ENCODE data around the gene PHIP.
A peak's percentile ranks its signal among the peaks of the same experiment; 100 is the strongest.

Gene PHIP

DNA sequence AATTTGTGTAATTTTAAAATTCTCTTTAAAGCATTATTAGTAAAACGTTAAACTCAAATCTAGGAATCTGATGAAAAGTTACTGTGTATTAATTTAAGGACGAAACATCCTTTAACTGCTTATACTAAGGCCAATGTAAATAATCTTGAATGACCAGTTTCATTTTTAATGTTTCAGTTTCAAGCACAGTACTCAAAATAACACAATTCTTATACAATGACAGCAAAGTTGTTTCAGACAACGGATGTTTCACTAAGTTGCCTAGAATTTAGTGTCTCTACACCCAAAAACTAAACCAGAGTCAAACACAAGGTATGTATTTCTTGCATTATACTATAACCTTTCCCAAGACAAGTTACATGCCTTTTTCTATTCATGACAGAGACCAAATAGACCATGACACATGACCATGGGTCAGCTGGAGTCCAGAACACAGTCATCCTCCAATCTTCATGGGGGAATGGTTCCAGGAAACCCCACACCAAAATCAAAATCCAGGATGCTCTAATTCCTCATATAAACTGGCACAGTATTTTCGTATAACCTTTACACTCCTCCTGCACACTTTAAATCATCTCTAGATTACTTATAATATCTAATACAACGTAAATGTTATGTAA lies 7.7 kb downstream of the PHIP start:
- no peak for DNase-seq (ENCODE audit: low read depth in 2 of 2)

DNA sequence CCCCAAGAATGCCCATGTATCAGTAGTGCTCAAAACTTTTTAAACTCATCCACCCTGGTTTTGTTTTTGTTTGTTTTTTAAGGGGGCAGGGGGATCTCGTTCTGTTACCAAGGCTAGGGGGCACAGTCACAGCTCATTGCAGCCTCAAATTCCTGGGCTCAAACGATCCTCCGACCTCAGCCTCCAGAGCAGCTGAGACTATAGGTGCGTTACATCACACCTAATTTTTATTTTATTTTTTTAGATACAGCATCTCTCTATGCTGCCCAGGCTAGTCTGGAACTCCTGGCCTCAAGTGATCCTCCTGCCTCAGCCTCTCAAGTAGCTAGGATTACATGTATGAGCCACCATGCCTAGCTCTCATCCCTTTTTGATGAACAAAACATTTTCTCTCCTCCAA lies 11.2 kb downstream of the PHIP start:
- no peak for DNase-seq (ENCODE audit: low read depth in 2 of 2)

DNA sequence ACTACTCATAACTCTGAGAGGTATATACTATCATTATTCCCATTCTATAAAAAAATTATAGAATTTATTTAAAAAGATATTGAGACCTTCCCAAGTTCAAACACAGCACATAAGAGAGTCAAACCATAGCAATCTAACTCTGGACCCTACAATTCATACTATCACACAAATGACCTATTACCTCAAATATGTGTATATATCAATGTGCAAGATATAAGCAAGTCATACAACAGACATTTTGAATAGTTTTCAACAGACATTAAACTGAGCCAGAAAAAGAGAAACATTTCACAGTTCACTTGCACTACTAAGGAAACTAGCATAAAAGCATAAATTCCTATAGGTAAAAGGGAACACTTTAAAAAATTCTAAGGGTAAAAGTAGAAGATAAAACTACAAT lies 11.7 kb downstream of the PHIP start:
- DNase-seq (ENCODE audit: low read depth in 2 of 2), result no peak

DNA sequence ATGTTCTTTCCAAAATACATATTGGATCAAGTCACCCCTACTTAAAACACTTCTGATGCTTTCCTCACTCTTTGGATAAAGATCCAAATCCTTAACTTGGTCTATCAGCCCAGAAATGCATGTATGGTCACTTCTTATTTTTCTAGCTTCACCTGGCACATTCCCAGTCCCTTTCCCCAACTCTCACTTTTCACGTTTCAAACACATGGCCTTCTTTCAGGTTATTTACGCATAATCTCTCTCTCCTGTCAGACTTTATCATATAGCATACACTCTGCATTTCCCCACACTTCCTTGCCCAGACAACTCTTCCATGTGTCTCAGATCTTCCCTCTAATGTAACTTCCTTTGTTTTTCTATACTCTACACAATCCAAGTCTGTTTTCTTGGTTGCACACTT lies 12.8 kb downstream of the PHIP start:
- no peak for DNase-seq (ENCODE audit: low read depth in 2 of 2)

DNA sequence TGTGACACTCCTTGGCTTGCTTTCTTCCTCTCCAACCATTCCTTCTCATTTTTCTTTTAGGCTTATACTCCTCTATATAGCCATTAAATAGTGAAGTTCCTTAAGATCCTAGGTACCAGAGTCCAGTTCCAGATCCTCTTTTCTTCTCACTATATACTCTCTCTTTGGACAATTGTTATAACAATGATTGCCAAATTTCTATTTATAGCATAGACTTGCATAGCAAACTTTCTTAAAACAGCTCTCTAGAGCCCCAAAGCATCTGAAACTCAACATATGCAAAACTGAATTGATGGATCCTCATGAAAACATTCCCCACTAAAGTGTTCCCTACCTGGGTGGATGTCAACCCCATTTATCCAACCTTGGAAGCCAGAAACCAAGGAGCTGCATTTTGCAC lies 13.4 kb downstream of the PHIP start:
- DNase-seq (ENCODE audit: low read depth in 2 of 2), result no peak

DNA sequence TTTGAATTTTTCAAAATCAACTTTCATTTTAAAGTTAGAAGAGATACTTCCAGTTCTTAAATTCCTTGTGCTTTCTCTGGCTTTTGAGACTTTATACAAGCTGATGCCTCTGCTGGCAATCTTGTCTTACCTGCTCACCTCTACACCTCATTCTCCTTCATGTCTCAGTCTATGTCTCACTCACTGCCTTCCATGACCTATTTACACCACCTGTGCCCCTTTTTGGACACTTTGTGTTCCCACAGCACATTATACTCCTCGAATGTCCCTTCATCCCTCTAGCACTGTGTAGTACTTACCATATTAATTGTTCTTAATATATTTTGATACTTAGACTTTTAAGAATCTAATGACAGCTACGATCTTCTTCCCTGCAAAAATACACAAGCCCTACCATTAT lies 15.3 kb downstream of the PHIP start:
- no peak for DNase-seq (ENCODE audit: low read depth in 2 of 2)

DNA sequence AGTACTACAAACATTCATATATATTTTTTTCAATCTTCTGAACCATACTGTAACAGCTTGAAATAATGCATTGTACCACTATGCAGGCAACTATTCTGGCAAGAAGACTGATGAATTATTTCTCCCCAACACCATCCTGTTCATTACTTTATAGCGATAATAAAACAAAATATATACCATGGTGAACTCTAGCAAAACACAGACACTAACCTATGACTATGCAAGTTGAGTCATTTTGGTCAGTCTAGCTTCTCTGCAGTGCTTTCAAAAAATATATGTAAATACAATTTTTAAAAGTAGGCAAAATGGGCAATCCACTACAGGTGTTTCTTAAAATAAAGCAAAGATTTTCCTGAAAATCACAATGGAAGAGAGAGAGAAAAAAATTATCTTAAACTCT lies 20.3 kb downstream of the PHIP start:
- DNase-seq (ENCODE audit: low read depth in 2 of 2), result no peak

DNA sequence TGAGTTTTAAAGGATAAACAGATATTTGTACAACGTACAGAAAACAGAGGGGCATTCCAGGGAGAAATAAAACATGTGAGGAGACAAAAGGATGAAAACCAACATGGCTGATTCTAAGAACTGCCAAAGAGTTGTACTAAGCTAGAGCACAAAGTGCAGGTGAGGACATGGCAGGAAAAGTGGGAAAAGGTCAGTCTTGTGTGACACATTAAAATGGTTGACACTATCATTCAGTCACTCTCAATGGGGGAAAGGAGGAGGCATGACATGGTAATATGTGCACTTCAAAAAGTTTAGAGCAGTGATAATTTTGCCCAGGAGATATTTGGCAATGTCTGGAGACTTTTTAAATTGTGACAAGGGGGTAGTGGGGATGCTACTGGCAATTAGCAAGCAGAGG lies 21.8 kb downstream of the PHIP start:
- no peak for DNase-seq (ENCODE audit: low read depth in 2 of 2)

DNA sequence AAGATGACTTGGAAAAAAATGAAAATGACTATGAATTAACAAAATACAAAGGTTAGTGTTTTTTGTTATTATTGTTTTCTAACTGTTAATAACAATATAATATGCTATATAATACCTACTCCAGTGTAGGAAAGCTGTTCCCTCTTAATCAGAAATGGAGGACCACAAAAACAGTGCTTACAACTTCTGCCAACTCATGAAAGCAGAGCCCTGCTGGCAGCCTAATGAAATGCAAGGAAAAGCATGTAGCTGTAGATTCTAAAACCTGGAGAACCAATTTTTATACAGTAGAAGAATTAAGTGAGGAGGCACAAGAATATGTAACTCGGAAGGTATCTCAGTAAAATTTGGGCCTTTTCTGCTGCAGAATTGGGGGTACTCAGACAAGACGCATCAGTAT lies 29.4 kb downstream of the PHIP start:
- DNase-seq (ENCODE audit: low read depth in 2 of 2), result peak in 1 of 2 experiments; percentile 5

DNA sequence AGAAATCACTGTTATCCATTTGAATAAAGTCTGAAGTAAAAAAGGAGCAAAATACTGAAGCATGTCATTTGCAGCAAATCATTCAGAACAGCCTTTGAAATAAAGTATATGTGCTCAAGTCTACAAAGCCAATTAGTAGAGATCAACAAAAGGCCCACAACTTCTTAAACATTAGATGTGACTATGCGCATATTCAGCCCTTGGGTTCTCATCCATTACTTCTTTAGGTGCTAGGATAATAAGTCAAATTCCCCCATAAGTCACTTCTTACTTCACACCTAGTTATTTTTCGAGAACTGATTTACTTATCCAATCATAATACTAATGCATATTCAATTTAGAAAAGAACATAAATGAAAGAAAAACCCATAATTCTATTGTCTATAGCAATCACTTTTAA lies 31.0 kb downstream of the PHIP start:
- no peak for DNase-seq (ENCODE audit: low read depth in 2 of 2)

DNA sequence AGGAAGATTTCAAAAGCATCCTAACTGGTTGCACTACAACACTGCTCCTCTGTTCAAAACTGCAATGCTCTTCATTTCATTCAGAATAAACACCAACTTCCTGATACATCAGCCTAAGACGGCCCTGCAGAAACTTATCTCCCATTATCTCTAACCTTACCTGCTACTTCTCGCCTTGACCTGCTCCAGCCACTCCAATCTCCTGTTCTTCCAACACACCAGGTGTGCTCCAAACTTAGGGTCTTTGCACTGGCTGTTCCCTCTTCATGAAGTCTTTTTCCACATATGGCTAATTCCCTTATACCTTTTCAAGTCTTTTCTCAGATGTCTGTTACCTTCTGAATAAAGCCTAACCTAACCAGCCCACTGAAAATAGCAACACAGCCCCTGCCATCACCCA lies 32.1 kb downstream of the PHIP start:
- no peak for DNase-seq (ENCODE audit: low read depth in 2 of 2)

DNA sequence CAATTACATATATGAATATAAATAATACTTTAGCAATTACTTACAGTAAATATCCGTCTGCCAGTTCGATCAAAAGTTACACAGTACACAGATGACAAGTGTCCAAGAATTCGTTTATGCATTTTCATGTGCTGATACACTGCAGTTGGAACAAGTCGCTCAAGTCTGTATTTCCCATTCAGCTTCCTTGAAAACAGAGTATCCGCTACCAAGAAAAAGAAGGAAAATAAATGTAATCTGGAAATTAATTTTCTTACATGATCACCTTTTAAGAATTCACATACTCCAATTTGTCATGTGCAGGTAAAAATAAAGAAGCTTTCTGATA lies 35.3 kb downstream of the PHIP start:
- DNase-seq (ENCODE audit: low read depth in 2 of 2), result no peak

DNA sequence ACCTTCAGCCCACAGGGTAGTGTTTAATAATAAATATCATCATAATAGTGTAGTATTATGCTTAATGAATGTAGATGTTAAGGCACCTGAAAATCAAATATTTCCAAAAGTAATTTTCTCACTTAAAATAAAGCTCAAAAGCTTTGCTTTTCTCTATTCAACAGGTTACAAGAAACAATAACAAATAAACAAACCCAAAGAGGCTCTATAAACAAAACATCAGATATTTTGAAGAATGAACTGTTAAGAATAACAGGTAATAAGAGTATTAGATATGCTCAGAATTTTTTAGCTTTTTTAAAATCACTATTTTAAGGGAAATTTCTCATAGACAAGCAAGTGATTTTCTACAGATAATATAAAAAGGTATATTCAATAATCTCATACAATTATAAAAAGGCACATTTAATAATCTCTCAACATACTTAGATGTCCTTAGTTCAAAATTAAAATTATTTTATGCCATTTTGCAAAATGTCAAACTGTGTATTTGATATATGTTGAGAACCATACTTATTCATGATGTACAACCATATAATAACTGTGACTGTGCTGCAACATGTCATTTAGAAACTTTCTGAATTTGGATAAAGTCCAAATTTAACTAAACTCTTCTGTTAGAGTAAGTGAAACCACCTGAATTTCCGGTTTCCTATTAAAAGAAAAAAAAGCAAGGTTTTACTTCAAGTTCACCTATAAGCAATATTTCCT lies 35.8 kb downstream of the PHIP start:
- no peak for DNase-seq (ENCODE audit: low read depth in 2 of 2)

DNA sequence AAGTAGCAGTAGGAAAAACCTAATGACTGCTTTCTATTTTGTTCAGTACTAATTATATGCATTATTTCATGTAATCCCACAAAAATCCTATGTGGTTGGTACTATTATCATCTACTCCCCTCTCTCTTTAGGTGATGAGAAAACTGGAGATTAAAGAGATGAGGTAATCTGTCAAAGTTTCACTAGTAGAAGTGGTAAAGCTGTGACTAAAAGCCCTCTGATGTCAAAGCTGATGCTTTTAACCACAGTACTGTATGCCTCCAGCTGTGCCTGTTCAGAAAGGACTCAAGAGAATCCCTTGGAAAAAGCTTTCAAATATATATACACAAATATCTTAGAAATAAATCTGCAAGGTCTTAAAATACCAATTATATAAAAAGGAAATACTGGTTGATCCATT lies 38.0 kb downstream of the PHIP start:
- no peak for DNase-seq (ENCODE audit: low read depth in 2 of 2)

DNA sequence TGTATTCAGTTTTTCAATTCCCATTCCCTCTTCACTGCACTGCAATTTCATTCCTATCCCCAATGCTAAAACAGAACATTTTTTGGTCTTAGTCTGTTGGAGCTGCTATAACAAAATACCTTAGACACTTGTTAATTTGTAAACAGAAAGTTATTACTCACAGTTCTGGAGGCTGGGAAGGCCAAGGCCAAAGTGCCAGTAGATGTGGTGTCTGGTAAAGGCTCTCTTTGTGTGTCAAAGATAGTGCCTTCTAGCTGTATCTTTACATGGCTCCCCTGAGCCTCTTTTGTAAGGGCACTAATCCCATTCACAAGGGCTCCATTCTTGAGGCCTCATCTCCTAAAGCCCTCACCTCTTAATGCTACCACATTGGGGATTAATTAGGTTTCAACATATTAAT lies 40.0 kb downstream of the PHIP start:
- no peak for DNase-seq (ENCODE audit: low read depth in 2 of 2)

DNA sequence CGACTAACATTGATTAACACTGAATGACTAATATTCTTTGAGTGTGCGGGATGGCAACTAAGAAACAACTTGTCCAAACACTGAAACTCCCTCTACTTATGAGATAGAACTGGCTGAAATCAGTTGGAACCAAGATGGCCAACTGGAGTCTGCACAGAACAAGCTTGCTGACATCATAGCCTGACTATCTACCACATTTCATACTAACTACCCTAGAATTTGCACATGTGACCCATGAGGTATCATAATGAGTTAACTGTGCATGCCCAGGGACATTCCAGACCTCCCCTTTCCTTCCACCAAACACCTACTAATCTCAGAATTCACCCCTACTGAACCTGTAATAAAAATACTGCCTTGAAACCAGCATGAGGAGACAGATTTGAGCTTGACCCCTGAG lies 43.2 kb downstream of the PHIP start:
- DNase-seq (ENCODE audit: low read depth in 2 of 2), result no peak

DNA sequence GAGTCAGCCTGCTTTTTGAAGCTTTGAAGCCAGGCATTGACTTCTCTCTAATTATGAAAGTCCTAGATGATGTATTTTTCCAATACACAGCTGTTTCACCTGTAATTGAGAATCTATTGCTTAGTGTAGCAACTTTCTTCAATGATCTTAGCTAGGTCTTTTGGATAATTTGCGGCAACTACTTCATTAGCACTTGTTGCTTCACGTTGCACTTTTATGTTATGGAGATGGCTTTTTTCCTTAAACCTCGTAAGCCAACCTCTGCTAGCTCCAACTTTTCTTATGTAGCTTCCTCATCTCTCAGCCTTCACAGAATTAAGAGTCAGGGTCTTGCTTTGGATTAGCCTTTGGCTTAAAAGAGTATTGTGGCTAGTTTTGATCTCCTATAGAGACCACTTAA lies 44.8 kb downstream of the PHIP start:
- no peak for DNase-seq (ENCODE audit: low read depth in 2 of 2)

DNA sequence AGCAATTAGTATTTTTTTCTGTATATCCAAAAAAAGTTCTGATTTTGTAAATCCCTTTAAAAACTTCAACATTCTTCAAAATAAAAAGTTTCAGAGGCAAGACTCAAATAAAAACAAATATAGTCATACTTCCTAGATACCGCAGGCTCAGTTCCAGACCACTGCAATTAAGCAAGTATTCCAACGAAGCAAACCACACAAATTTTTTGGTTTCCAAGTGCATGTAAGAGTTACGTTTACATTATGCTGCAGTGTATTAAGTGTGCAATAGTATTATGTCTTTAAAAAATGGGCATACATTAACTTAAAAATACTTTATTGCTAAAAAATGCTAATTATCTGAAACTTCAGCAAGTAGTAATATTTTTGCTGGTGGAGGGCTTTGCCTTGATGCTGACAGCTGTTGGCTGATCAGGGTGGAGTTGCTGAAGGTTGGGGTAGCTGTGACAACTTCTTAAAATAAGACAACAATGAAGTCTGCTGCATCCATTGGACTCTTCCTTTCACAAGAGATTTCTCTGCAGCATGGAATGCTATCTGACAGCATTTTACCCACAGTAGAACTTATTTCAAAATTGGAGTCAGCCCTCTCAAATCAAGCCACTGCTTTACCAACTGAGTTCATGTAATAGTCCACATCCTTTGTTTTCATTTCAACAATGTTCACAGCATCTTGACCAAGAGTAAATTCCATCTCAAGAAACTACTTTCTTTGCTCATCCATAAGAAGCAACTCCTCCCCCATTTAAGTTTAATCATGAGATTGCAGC lies 46.0 kb downstream of the PHIP start:
- DNase-seq (ENCODE audit: low read depth in 2 of 2), result peak; percentile 80 to 82

DNA sequence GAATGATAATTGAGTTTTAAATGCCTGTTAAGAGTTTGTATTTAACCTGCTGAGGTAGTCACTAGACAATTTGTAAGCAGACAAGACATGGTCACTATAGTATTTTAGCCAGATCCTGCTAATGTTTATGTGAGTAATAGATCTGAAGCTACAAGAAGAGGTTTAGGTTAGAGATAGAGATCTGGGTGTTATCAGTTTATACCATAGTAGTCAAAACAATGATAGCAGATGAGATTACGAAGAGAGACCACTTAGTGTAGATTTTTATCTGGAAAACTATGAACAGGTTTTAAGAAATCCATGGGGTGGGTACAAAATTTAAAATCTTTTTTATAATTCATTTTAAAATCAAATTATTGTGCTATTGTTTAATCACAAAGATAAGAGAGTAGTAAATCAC lies 47.5 kb downstream of the PHIP start:
- no peak for DNase-seq (ENCODE audit: low read depth in 2 of 2)

DNA sequence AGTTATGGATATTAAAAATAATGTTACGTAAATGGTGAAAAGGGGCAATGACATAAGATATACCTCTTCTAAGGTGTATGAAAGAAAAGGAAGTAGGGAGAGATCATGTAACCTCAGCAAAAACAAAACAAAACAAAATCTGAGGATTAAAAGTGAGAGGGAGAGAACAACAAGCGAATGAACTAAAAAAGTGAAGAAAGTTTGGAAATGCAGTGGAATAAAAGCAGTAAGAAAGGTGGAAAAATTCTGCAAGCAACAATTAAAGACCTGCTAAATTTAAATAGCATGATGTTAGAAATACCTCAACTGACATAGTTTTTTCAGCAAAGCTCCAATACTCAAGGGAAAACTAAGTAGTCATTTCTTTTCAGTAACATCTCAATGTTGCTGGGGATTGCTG lies 48.0 kb downstream of the PHIP start:
- DNase-seq (ENCODE audit: low read depth in 2 of 2), result no peak

DNA sequence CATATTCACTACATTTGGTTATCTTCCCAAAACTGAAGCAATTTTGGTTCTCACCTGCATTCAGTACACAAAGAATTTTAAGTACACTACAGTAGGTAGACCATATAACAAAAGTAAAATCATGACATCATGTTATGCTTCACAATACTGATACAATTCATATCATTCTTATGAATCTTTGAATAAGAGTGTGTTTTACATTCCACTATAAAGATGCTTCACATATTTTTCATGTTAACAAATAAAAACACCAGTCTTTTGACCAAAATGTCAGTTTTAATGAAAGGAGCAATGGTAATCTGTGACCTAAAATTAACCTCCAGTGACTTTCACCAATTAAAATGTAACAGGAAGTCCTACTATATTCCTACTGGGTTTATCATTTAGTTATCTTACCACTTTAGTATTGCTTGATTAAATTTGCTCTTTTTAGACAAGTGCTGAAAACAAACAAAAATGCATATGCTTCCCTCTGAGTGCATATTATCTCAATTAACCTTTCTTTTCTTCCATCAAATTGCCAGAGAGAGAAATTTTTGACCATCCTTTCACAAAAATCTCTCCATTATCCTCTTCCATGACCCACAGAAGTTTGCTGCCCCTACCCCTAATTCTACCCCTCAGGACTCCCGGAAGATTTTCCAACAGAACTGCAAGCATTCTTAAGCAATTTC lies 49.3 kb downstream of the PHIP start:
- peak in 1 of 2 experiments; percentile 5 for DNase-seq (ENCODE audit: low read depth in 2 of 2)

DNA sequence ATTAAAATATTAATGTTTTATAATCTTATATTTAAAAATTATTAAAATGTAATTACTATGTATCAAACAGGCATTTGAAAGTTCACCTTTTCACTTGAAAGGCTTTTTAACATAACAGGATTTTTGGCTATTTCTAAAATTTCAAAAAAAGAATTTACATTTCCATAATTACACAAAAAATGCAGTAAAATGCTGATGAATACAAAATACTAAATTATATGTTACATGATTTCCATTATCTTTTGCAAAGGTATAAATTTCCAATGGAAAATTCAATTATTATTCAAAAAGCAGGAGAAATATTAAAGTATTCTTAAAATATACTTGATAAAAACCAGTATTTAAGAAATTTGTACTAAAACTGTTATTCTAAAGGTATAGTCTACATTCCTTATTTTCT lies 66.1 kb downstream of the PHIP start:
- DNase-seq (ENCODE audit: low read depth in 2 of 2), result no peak

DNA sequence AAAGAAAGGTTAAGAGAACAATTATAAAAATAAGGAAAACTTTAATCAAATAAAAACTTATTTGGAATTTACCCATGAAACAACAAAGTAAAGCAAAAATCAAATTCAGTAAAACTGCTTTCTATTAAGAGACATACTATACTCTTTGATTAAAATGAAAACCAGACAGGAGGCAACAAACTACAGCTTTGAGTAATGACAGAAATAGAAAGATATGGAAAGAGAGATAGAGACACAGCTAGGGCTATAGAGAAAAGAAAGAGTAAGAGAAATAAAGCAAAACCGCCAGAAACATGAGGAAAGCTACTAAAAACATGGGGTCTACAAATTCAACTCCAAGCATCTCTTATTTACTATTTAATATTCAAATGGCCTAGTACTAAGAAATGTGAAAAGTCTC lies 67.6 kb downstream of the PHIP start:
- DNase-seq (ENCODE audit: low read depth in 2 of 2), result no peak

All from fibroblast of skin of left quadriceps (primary cell).